ENCODE data around the gene LHX3. TPM values are rescaled to one million over a fixed set of nuclear protein-coding genes. Genes with fewer than 3 reads are reported as not detected.

LHX3 gene
- total RNA-seq, 1 experiment from 2014 or later, result 0.22 TPM

DNA sequence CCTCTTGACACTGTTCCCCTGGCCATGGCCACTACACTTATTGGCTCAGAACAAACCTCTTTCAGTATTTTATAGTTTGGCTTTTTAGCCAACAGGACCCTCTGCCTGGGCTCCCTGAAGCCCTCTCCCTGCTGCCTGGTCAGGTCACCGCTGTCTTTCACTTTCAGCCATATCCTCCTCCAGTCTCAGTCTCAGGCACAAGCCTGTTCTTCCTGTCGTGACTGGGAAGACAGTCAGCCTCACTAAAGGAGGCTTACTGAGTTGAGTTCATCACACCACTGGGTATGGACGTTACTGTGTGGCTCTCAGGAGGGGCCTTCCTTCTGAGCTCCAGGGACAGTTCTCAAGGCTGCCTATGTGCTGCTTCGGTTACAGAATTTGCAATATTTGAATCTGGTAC is 38.7 kb upstream of the LHX3 start:
- Histone ChIP-seq H2AFZ (no peak overlapping the region), H4K20me1 (ENCODE audit: insufficient read depth) (peaks cover 60% of the 10 kb centered on the region), H3K36me3 (ENCODE audit: low read depth) (no peaks in the 10 kb centered on the region), H3K4me1 (replicated peaks; ENCODE audit: insufficient read depth) (peaks cover 12% of the 10 kb centered on the region), H3F3A (ENCODE audit: insufficient read depth, low read depth) (peaks cover 6% of the 10 kb centered on the region; the same call in 1 of the 2 replicates), H3K27me3 (ENCODE audit: insufficient read depth, low read depth) (peaks cover 16% of the 10 kb centered on the region; the same call in 1 of the 2 replicates), H3K9me2 (ENCODE audit: insufficient read depth) (no peaks in the 10 kb centered on the region), H3K4me2 (peak overlapping the region; percentile 100), H3K9me3 (ENCODE audit: insufficient read depth, low read depth) (no peaks in the 10 kb centered on the region), H3K27ac (no peak overlapping the region), H3K4me3 (peak overlapping the region; percentile 97; the same call in 1 of the 2 replicates), H3K79me2 (ENCODE audit: low read depth) (peaks cover 66% of the 10 kb centered on the region)
- ChIA-PET POLR2A (ENCODE audit: unreplicated experiment) (no interaction called here), CTCF (interaction anchor here (0.5 kb wide), 1 partner anchor 120 kb away, joined by 4 read pairs; the partner anchor contains the start of gene DNLZ)
- no TSS peak for BruUV-seq (replicated peaks)
- intact Hi-C loops (cut with micrococcal nuclease; ENCODE audit: unreplicated experiment), result no loop called here
- TF ChIP-seq, protein P1, sequence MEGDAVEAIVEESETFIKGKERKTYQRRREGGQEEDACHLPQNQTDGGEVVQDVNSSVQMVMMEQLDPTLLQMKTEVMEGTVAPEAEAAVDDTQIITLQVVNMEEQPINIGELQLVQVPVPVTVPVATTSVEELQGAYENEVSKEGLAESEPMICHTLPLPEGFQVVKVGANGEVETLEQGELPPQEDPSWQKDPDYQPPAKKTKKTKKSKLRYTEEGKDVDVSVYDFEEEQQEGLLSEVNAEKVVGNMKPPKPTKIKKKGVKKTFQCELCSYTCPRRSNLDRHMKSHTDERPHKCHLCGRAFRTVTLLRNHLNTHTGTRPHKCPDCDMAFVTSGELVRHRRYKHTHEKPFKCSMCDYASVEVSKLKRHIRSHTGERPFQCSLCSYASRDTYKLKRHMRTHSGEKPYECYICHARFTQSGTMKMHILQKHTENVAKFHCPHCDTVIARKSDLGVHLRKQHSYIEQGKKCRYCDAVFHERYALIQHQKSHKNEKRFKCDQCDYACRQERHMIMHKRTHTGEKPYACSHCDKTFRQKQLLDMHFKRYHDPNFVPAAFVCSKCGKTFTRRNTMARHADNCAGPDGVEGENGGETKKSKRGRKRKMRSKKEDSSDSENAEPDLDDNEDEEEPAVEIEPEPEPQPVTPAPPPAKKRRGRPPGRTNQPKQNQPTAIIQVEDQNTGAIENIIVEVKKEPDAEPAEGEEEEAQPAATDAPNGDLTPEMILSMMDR (conservative IDR thresholded peaks at IDR 0.05), result no peak
- TF ChIP-seq EZH2 (IDR thresholded peaks at IDR 0.05; ENCODE audit: low read depth), result no peak
- no peak for DNase-seq

- intact Hi-C loops (cut with micrococcal nuclease; ENCODE audit: unreplicated experiment), result no loop called here
- H4K20me1 ChIP-seq (ENCODE audit: insufficient read depth), result peaks cover 66% of the 10 kb centered on the region
- no peaks in the 10 kb centered on the region for H3K9me3 ChIP-seq (ENCODE audit: insufficient read depth, low read depth)
- TF ChIP-seq EZH2 (IDR thresholded peaks at IDR 0.05; ENCODE audit: low read depth), result no peak
- TF ChIP-seq, protein P1 (conservative IDR thresholded peaks at IDR 0.05), result no peak
- no peaks in the 10 kb centered on the region for H3K9me2 ChIP-seq (ENCODE audit: insufficient read depth)
- no TSS peak for BruUV-seq (replicated peaks)
- POLR2A ChIA-PET (ENCODE audit: unreplicated experiment), result no interaction called here
- H2AFZ ChIP-seq, result no peak overlapping the region
- peaks cover 12% of the 10 kb centered on the region; the same call in 1 of the 2 replicates for H3K27me3 ChIP-seq (ENCODE audit: insufficient read depth, low read depth)
- H3K79me2 ChIP-seq (ENCODE audit: low read depth), result peaks cover 73% of the 10 kb centered on the region
- CTCF ChIA-PET, result interaction anchor here (0.5 kb wide), 1 partner anchor 120 kb away, joined by 4 read pairs; the partner anchor contains the start of gene DNLZ
- H3F3A ChIP-seq (ENCODE audit: insufficient read depth, low read depth), result peaks cover 6% of the 10 kb centered on the region; the same call in 1 of the 2 replicates
- no peak overlapping the region for H3K27ac ChIP-seq
- no peak for DNase-seq
- no peak overlapping the region for H3K4me3 ChIP-seq
- peak overlapping the region; percentile 100 for H3K4me2 ChIP-seq
- H3K36me3 ChIP-seq (ENCODE audit: low read depth), result no peaks in the 10 kb centered on the region
- peaks cover 12% of the 10 kb centered on the region for H3K4me1 ChIP-seq (replicated peaks; ENCODE audit: insufficient read depth)
These were observed 38.1 kb upstream of the LHX3 start for GRCh38 chr9:136242918-136243525.

DNA sequence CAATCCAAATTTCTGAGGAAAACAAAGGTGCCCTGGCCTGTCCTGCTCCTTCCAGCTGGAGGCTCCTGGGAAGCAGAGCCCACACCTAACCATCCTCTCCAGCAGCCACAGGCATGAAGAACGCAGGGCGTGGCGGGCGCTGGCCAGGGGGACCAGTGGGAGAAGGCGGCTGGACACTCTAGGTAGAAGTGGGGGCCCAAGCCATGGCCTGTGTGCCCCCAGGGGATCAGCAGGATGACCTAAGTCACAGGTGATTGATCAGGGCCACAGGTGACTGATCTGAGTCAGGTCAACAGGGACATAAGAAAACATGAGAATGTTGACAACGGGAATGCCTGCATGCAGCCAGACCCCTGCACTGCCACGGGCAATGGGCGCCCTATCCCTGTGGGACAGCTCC is 37.3 kb upstream of the LHX3 start:
- Histone ChIP-seq H3K4me3 (no peak overlapping the region), H3K79me2 (ENCODE audit: low read depth) (peaks cover 76% of the 10 kb centered on the region), H3K27ac (no peak overlapping the region), H3K9me3 (ENCODE audit: insufficient read depth, low read depth) (no peaks in the 10 kb centered on the region), H3K9me2 (ENCODE audit: insufficient read depth) (no peaks in the 10 kb centered on the region), H3K4me2 (no peak overlapping the region), H3K36me3 (ENCODE audit: low read depth) (no peaks in the 10 kb centered on the region), H3K4me1 (replicated peaks; ENCODE audit: insufficient read depth) (peaks cover 12% of the 10 kb centered on the region), H3K27me3 (ENCODE audit: insufficient read depth, low read depth) (peaks cover 5% of the 10 kb centered on the region; the same call in 1 of the 2 replicates), H2AFZ (no peak overlapping the region), H4K20me1 (ENCODE audit: insufficient read depth) (peaks cover 70% of the 10 kb centered on the region), H3F3A (ENCODE audit: insufficient read depth, low read depth) (peaks cover 6% of the 10 kb centered on the region; the same call in 1 of the 2 replicates)
- ChIA-PET POLR2A (ENCODE audit: unreplicated experiment) (no interaction called here), CTCF (no interaction called here)
- DNase-seq, result no peak
- intact Hi-C loops (cut with micrococcal nuclease; ENCODE audit: unreplicated experiment), result no loop called here
- TF ChIP-seq, protein P1 (conservative IDR thresholded peaks at IDR 0.05), result no peak
- no peak for TF ChIP-seq EZH2 (IDR thresholded peaks at IDR 0.05; ENCODE audit: low read depth)
- BruUV-seq (replicated peaks), result no TSS peak

All from PC-9 (cell line).